K562 (cell line): ENCODE measurements around the gene OVOL3. TPM values are rescaled to one million over a fixed set of nuclear protein-coding genes. Genes with fewer than 3 reads are reported as not detected.

ENCODE experiments used
- ATAC-seq: fragments of 200-7000 bp; cut with Tn5 transposase; 3 replicates; pipeline ENCODE4 v1.9.1; 2020; ENCODE audit warnings: moderate library complexity
- BruUV-seq: library from RNA; stranded (reverse); fragments of 400-500 nt; replicated peaks from 2 replicates; lab custom pipeline; 2021; lab: Mats Ljungman, UMichigan
- CTCF ChIA-PET: fragments of 300-600 bp; formaldehyde crosslinking; extraction: SDS; loops from one replicate; lab custom pipeline; 2021; ENCODE audit warnings: low intra/inter-chr PET ratio; lab: Yijun Ruan, JAX
- POLR2A ChIA-PET: fragments of 300-600, 350-650 bp; sonication (Branson Sonifier 250); formaldehyde crosslinking; extraction: SDS; loops from one replicate; lab custom pipeline; 2021; ENCODE audit warnings: antibody characterized with exemption, inconsistent platforms; lab: Yijun Ruan, JAX
- DNase-seq, 4 experiments: peaks; one replicate each; pipeline versions ENCODE4 v3.0.0 to v3.0.0-alpha.2; 2011 to 2018; ENCODE audit warnings: low spot score in 3 of 4, mixed read lengths in 3 of 4; ENCODE audit errors: extremely low read depth in 1 of 4
- FAIRE-seq: peaks from 2 replicates; lab custom pipeline; 2011; peaks lifted over from hg19 to GRCh38; lab: Jason Lieb, UNC
- H2AFZ ChIP-seq: 2 replicates; pipeline ENCODE4 v1.6.0; 2011; ENCODE audit warnings: low read depth, low read length, control low read depth, inconsistent platforms
- H3K27ac ChIP-seq: fragments of 200-600 bp; 3 replicates; pipeline ENCODE4 v1.8.0; 2011; ENCODE audit warnings: low read depth, mild to moderate bottlenecking, control low read depth, inconsistent platforms, low read length, moderate library complexity, mixed read lengths; ENCODE audit errors: extremely low read depth
- H3K27me3 ChIP-seq, 2 experiments: fragments of 300-600 bp in 1 of 2; 2 replicates in 1 of 2; 3 replicates in 1 of 2; pipeline versions ENCODE4 v1.6.0 to v1.8.0; 2011; ENCODE audit warnings: inconsistent platforms in 2 of 2, low read length in 2 of 2, mild to moderate bottlenecking in 1 of 2, mixed read lengths in 1 of 2, moderate library complexity in 1 of 2; ENCODE audit not compliant: control insufficient read depth in 2 of 2, insufficient read depth in 2 of 2
- H3K36me3 ChIP-seq: fragments of 300-600 bp; 3 replicates; pipeline ENCODE4 v1.8.0; 2011; ENCODE audit warnings: mild to moderate bottlenecking, low read length, inconsistent platforms; ENCODE audit not compliant: control insufficient read depth, insufficient read depth
- H3K4me1 ChIP-seq, 2 experiments: fragments of 200-600 bp in 1 of 2; replicated peaks in 1 of 2; 2 replicates in 1 of 2; 3 replicates in 1 of 2; pipeline versions ENCODE4 v1.5.1 to v1.8.0; 2011; ENCODE audit warnings: inconsistent platforms in 2 of 2, low read length in 2 of 2, mild to moderate bottlenecking in 1 of 2, mixed read lengths in 1 of 2, moderate library complexity in 1 of 2; ENCODE audit not compliant: control insufficient read depth in 2 of 2, insufficient read depth in 2 of 2
- H3K4me2 ChIP-seq: 2 replicates; pipeline ENCODE4 v1.6.1; 2011; ENCODE audit warnings: low read length, control low read depth, inconsistent platforms, mixed read lengths; ENCODE audit not compliant: insufficient read depth
- H3K4me3 ChIP-seq: fragments of 200-600 bp; sonication (generic), shearing (Covaris generic); 2 replicates; pipeline ENCODE4 v1.5.1; 2016; ENCODE audit warnings: control low read depth, inconsistent platforms
- H3K79me2 ChIP-seq: fragments of 200-600 bp; 3 replicates; pipeline ENCODE4 v1.8.0; 2011; ENCODE audit warnings: low read length, inconsistent platforms; ENCODE audit not compliant: control insufficient read depth, insufficient read depth
- H3K9ac ChIP-seq, 2 experiments: 2 replicates each; pipeline versions ENCODE4 v1.6.0 to v1.6.1; 2011; ENCODE audit warnings: low read depth in 2 of 2, low read length in 2 of 2, control low read depth in 1 of 2, inconsistent platforms in 1 of 2, mild to moderate bottlenecking in 1 of 2, mixed read lengths in 1 of 2; ENCODE audit not compliant: insufficient read depth in 1 of 2
- H3K9me1 ChIP-seq: one replicate; pipeline ENCODE4 v1.6.0; 2011; ENCODE audit warnings: inconsistent platforms, mild to moderate bottlenecking, low read length, moderate library complexity; ENCODE audit not compliant: control insufficient read depth, insufficient read depth
- H3K9me3 ChIP-seq: replicated peaks from 2 replicates; pipeline ENCODE4 v1.5.1; 2011; ENCODE audit warnings: low read depth, low read length, inconsistent platforms; ENCODE audit not compliant: control insufficient read depth, insufficient read depth
- H4K20me1 ChIP-seq: replicated peaks from 2 replicates; pipeline ENCODE4 v1.6.1; 2011; ENCODE audit warnings: low read length, inconsistent platforms, mixed read lengths; ENCODE audit not compliant: control insufficient read depth, insufficient read depth
- FOSL1 ChIP-seq: fragments of 200-800 bp; sonication (Bioruptor generic); conservative IDR thresholded peaks from 2 replicates; pipeline ENCODE4 v1.6.1; 2016; ENCODE audit warnings: missing genetic modification characterization, missing compliant biosample characterization
- POLR2AphosphoS2 ChIP-seq: IDR thresholded peaks from 2 replicates; pipeline ENCODE4 v1.6.1; 2012; ENCODE audit warnings: low read length, improper control_type of control experiment
- WGBS: fragments of 100-300 bp; shearing (Covaris generic); methylation state at CpG from one replicate; pipeline ENCODE4 v1.1.6; 2016; ENCODE audit warnings: low coverage, mixed read lengths; ENCODE audit not compliant: insufficient coverage; ENCODE audit errors: missing lambda C conversion rate; 5-methylcytosine and 5-hydroxymethylcytosine counted together
- in situ Hi-C: fragments of 300-500 bp; cut with MboI; formaldehyde crosslinking; loops from 4 replicates; pipeline ENCODE4 v1.15.0; 2018; ENCODE audit warnings: inconsistent platforms, mixed read lengths
- intact Hi-C: fragments of 100-400 bp; cut with micrococcal nuclease; formaldehyde crosslinking; loops from 2 replicates; pipeline ENCODE4 v1.14.2; 2022
- polyA plus RNA-seq, 8 experiments: library from polyadenylated mRNA; depleted of rRNA in 4 of 8; stranded (reverse) in 5 of 8; unstranded in 3 of 8; fragments of >200 nt; fragmentation: Nextera tagmentation in 2 of 8; fragmentation: Illumina TruSeq in 1 of 8; extraction: Ambion mirVana in 2 of 8; extraction: Trizol in 1 of 8; gene quantifications; 2 replicates each; pipeline versions ENCODE4 v1.2.1 to v1.2.3, GENCODE V29; 2011 to 2014; ENCODE audit warnings: inconsistent platforms in 1 of 8, missing spikeins in 1 of 8
- total RNA-seq, 7 experiments: library from RNA; depleted of rRNA in 6 of 7; stranded (reverse); fragments of >200 nt in 6 of 7; fragmentation: Illumina TruSeq in 2 of 7; extraction: Trizol in 2 of 7; gene quantifications; 2 replicates each; pipeline versions ENCODE4 v1.2.1 to v1.2.3, GENCODE V29; 2011 to 2021; ENCODE audit warnings: low replicate concordance in 1 of 7
- TF ChIP-seq, protein P1 (sequence below): sonication (generic); formaldehyde crosslinking; IDR thresholded peaks from 2 replicates; pipeline ENCODE4 v1.8.1; 2023; ENCODE audit warnings: mild to moderate bottlenecking, missing genetic modification reagents

The OVOL3 gene
- total and polyA plus RNA-seq, 9 of the 15 experiments (the other 6 are each of a cell fraction or from before 2014, with no cell fraction given): not detected

DNA sequence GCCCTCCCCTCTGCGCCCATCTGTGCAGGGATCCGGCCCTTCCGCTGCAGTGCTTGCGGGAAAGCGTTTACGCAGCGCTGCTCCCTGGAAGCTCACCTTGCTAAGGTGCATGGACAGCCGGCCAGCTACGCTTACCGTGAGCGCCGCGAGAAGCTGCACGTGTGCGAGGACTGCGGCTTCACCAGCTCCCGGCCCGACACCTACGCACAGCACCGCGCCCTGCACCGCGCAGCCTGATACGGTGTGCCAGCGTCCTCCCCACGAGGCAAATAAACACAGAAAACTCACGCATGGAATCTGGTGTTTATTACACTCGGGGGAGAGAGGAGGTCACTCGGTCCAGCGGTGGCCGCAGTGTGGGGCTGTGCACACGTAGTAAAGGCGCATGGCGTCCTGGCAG, 2.5 kb downstream of the OVOL3 start:
- peak overlapping the region; percentile 62 for H3K4me3 ChIP-seq
- DNase-seq: no peak
- no peak for FAIRE-seq
- 95% methylated on average over 15 of the region's 34 CpGs for WGBS
- H4K20me1 ChIP-seq: no peaks in the 10 kb centered on the region; the same call in 1 of the 2 replicates
- in situ Hi-C loops (no loop called here), intact Hi-C loops (loop anchor here (5.0 to 10.0 kb wide), 2 partner anchors 51 to 119 kb away; partner anchors contain the start of gene SDHAF1)
- H3K79me2 ChIP-seq: peaks cover 14% of the 10 kb centered on the region
- CTCF ChIA-PET: no interaction called here
- ATAC-seq: no peak
- no peaks in the 10 kb centered on the region for H3K27me3 ChIP-seq
- H3K4me1 ChIP-seq: peaks cover 5 to 38% of the 10 kb centered on the region in 2 experiments; a peak in 3 of 5 replicates
- H3K9me1 ChIP-seq: no peaks in the 10 kb centered on the region
- POLR2A ChIA-PET: no interaction called here
- peak overlapping the region; percentile 96 for H3K4me2 ChIP-seq
- H3K9ac ChIP-seq: peak overlapping the region; percentile 73 to 91; a peak in 3 of 4 replicates
- no peak overlapping the region for H3K27ac ChIP-seq
- TF ChIP-seq POLR2AphosphoS2 (no peak), FOSL1 (tag) (no peak)
- TF ChIP-seq, protein P1, sequence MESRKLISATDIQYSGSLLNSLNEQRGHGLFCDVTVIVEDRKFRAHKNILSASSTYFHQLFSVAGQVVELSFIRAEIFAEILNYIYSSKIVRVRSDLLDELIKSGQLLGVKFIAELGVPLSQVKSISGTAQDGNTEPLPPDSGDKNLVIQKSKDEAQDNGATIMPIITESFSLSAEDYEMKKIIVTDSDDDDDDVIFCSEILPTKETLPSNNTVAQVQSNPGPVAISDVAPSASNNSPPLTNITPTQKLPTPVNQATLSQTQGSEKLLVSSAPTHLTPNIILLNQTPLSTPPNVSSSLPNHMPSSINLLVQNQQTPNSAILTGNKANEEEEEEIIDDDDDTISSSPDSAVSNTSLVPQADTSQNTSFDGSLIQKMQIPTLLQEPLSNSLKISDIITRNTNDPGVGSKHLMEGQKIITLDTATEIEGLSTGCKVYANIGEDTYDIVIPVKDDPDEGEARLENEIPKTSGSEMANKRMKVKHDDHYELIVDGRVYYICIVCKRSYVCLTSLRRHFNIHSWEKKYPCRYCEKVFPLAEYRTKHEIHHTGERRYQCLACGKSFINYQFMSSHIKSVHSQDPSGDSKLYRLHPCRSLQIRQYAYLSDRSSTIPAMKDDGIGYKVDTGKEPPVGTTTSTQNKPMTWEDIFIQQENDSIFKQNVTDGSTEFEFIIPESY: 0 out of 2 replicates have a peak, but pooled peaks have one; percentile 70
- H3K36me3 ChIP-seq: peaks cover 24% of the 10 kb centered on the region; the same call in 2 of the 3 replicates
- BruUV-seq: no TSS peak
- H2AFZ ChIP-seq: no peak overlapping the region
- no peaks in the 10 kb centered on the region for H3K9me3 ChIP-seq
